ENCODE results near the gene SH3BP5L. TPM values are rescaled to one million over a fixed set of nuclear protein-coding genes. Genes with fewer than 3 reads are reported as not detected.
A peak's percentile ranks its signal among the peaks of the same experiment; 100 is the strongest.

Gene SH3BP5L
- total and polyA plus RNA-seq, 2 experiments from 2014 or later, result 2.8 to 26.1 TPM

GRCh38 chr1:248837781-248838356 is 12.2 kb upstream of the SH3BP5L start, which contains the start of gene ZNF672 (continued):
- TF ChIP-seq NANOG (IDR thresholded peaks at IDR 0.05; ENCODE audit: borderline replicate concordance) (no peak), JUNB (IDR thresholded peaks at IDR 0.05; ENCODE audit: unreplicated experiment) (no peak)

GRCh38 chr1:248837045-248837780 is 11.5 kb upstream of the SH3BP5L start:
- peaks cover 10% of the 10 kb centered on the region for H3K4me1 ChIP-seq (ENCODE audit: insufficient read depth)
- H3K27me3 Mint-ChIP-seq (ENCODE audit: insufficient read depth, low read depth, poor library complexity), result peaks cover 3% of the 10 kb centered on the region
- H3K36me3 ChIP-seq (ENCODE audit: insufficient read depth), result no peaks in the 10 kb centered on the region
- H3K27ac ChIP-seq (ENCODE audit: low read depth), result peak overlapping the region; percentile 78; the same call in 1 of the 2 replicates
- peaks cover 7% of the 10 kb centered on the region; the same call in 1 of the 2 replicates for H3K27me3 ChIP-seq (ENCODE audit: insufficient read depth)
- ATAC-seq (no peak), DNase-seq (ENCODE audit: low spot score) (no peak)
- peak overlapping the region; percentile 72 for H3K27ac Mint-ChIP-seq
- H3K4me2 ChIP-seq, result peak overlapping the region; percentile 91
- peaks cover 8% of the 10 kb centered on the region; the same call in 1 of the 2 replicates for H4K20me1 ChIP-seq (replicated peaks; ENCODE audit: insufficient read depth)
- no peaks in the 10 kb centered on the region; the same call in 1 of the 2 replicates for H3K79me2 ChIP-seq (replicated peaks; ENCODE audit: insufficient read depth)
- H3F3A ChIP-seq (replicated peaks; ENCODE audit: low read depth), result peaks cover 5% of the 10 kb centered on the region; the same call in 1 of the 2 replicates
- no peaks in the 10 kb centered on the region for H3K9me2 ChIP-seq (ENCODE audit: insufficient read depth)
- no peaks in the 10 kb centered on the region; the same call in 2 of the 3 replicates for H3K36me3 Mint-ChIP-seq (ENCODE audit: low read depth)
- H2AFZ ChIP-seq, result peak overlapping the region; percentile 98
- H3K9me3 Mint-ChIP-seq, result no peaks in the 10 kb centered on the region
- H3K4me3 Mint-ChIP-seq, result no peak overlapping the region
- H3K4me1 Mint-ChIP-seq, result peaks cover 4% of the 10 kb centered on the region
- peak overlapping the region; percentile 94 for H3K4me3 ChIP-seq
- no peak for TF ChIP-seq EZH2 (IDR thresholded peaks at IDR 0.05; ENCODE audit: low read depth, unreplicated experiment)
- TF ChIP-seq ZNF462 (CRISPR knock-in tag; IDR thresholded peaks at IDR 0.05), result no peak
- TF ChIP-seq JUNB (IDR thresholded peaks at IDR 0.05; ENCODE audit: unreplicated experiment), result no peak
- no peak for TF ChIP-seq STAT1 (IDR thresholded peaks at IDR 0.05; ENCODE audit: unreplicated experiment)
- no peak for TF ChIP-seq ZNF114 (CRISPR knock-in tag; IDR thresholded peaks at IDR 0.05)
- TF ChIP-seq CTCF (conservative IDR thresholded peaks at IDR 0.05; ENCODE audit: low read depth in 2 of 2), result no peak
- no peak for TF ChIP-seq CREB1 (CRISPR knock-in tag; IDR thresholded peaks at IDR 0.05; ENCODE audit: low read depth)
- no peak for TF ChIP-seq ETS1 (IDR thresholded peaks at IDR 0.05)
- no peak for TF ChIP-seq EZH2phosphoT487 (IDR thresholded peaks at IDR 0.05; ENCODE audit: unreplicated experiment)
- no peak for TF ChIP-seq NANOG (IDR thresholded peaks at IDR 0.05; ENCODE audit: borderline replicate concordance)

Measured in GM23338 (cell line).